ENCODE data around the gene MYCBPAP. TPM values are rescaled to one million over a fixed set of nuclear protein-coding genes. Genes with fewer than 3 reads are reported as not detected.

MYCBPAP gene
- total RNA-seq, 1 donor from 2014 or later, result 0.26 TPM

GRCh38 chr17:50545311-50545710 lies 37.1 kb downstream of the MYCBPAP start:
- no peak for FAIRE-seq
- no peak overlapping the region for H3K4me3 ChIP-seq (ENCODE audit: low read depth, low read length)
- TF ChIP-seq CTCF (IDR thresholded peaks at IDR 0.05; ENCODE audit: insufficient read depth, low read length, severe bottlenecking), result no peak
- H3K36me3 ChIP-seq (ENCODE audit: control insufficient read depth, insufficient read depth, low read length), result peaks cover 5% of the 10 kb centered on the region
- no peak for DNase-seq (ENCODE audit: low read depth)
- no peaks in the 10 kb centered on the region for H3K27me3 ChIP-seq (ENCODE audit: control insufficient read depth, insufficient read depth, low read length)

GRCh38 chr17:50546701-50547034 lies 38.4 kb downstream of the MYCBPAP start:
- Histone ChIP-seq H3K36me3 (ENCODE audit: control insufficient read depth, insufficient read depth, low read length) (peaks cover 2% of the 10 kb centered on the region), H3K4me3 (ENCODE audit: low read depth, low read length) (peak overlapping the region; percentile 51), H3K27me3 (ENCODE audit: control insufficient read depth, insufficient read depth, low read length) (no peaks in the 10 kb centered on the region)
- DNase-seq (ENCODE audit: low read depth) (no peak), FAIRE-seq (no peak)
- no peak for TF ChIP-seq CTCF (IDR thresholded peaks at IDR 0.05; ENCODE audit: insufficient read depth, low read length, severe bottlenecking)

- DNase-seq (ENCODE audit: low read depth) (peak; percentile 75), FAIRE-seq (no peak)
- Histone ChIP-seq H3K36me3 (ENCODE audit: control insufficient read depth, insufficient read depth, low read length) (peaks cover 2% of the 10 kb centered on the region), H3K4me3 (ENCODE audit: low read depth, low read length) (peak within 1 kb of the TSS; percentile 51), H3K27me3 (ENCODE audit: control insufficient read depth, insufficient read depth, low read length) (no peaks in the 10 kb centered on the region)
- TF ChIP-seq CTCF (IDR thresholded peaks at IDR 0.05; ENCODE audit: insufficient read depth, low read length, severe bottlenecking), result peak; percentile 99
These were observed 38.9 kb downstream of the MYCBPAP start, which contains the start of gene SPATA20 for GRCh38 chr17:50547035-50547735. SPATA20 (plus strand) TSS chr17:50547174; CDS start chr17:50547209, 35 bp downstream.

- Histone ChIP-seq H3K27me3 (ENCODE audit: control insufficient read depth, insufficient read depth, low read length) (no peaks in the 10 kb centered on the region), H3K4me3 (ENCODE audit: low read depth, low read length) (peak overlapping the region; percentile 51), H3K36me3 (ENCODE audit: control insufficient read depth, insufficient read depth, low read length) (peaks cover 2% of the 10 kb centered on the region)
- FAIRE-seq (no peak), DNase-seq (ENCODE audit: low read depth) (no peak)
- no peak for TF ChIP-seq CTCF (IDR thresholded peaks at IDR 0.05; ENCODE audit: insufficient read depth, low read length, severe bottlenecking)
These were observed 39.5 kb downstream of the MYCBPAP start for GRCh38 chr17:50547736-50548083.

- no peak for TF ChIP-seq CTCF (IDR thresholded peaks at IDR 0.05; ENCODE audit: insufficient read depth, low read length, severe bottlenecking)
- Histone ChIP-seq H3K4me3 (ENCODE audit: low read depth, low read length) (no peak overlapping the region), H3K27me3 (ENCODE audit: control insufficient read depth, insufficient read depth, low read length) (no peaks in the 10 kb centered on the region), H3K36me3 (ENCODE audit: control insufficient read depth, insufficient read depth, low read length) (peaks cover 2% of the 10 kb centered on the region)
- DNase-seq (ENCODE audit: low read depth) (no peak), FAIRE-seq (no peak)
These were observed 40.6 kb downstream of the MYCBPAP start for GRCh38 chr17:50548831-50549230.
